Caco-2 (cell line): ENCODE data around the gene ATG7. TPM values are rescaled to one million over a fixed set of nuclear protein-coding genes. Genes with fewer than 3 reads are reported as not detected.

Source experiments
- BruUV-seq: library from RNA; stranded (reverse); fragments of 400-500 nt; replicated peaks from 2 replicates; lab custom pipeline; 2021; lab: Mats Ljungman, UMichigan
- CTCF ChIA-PET: fragments of 300-600 bp; sonication (Branson Sonifier 250); formaldehyde crosslinking; loops from one replicate; lab custom pipeline; 2022; ENCODE audit warnings: antibody characterized with exemption; lab: Charles Lee
- POLR2A ChIA-PET: fragments of 300-600 bp; sonication (Branson Sonifier 250); formaldehyde crosslinking; loops from one replicate; lab custom pipeline; 2022; ENCODE audit warnings: antibody characterized with exemption; lab: Charles Lee
- DNase-seq, 2 experiments: peaks; one replicate each; pipeline versions ENCODE4 v3.0.0 to v3.0.0-alpha.2; 2020 to 2022
- H3K27me3 ChIP-seq: replicated peaks from 2 replicates; pipeline ENCODE4 v1.6.0; 2011; ENCODE audit warnings: low read length; ENCODE audit not compliant: control insufficient read depth, insufficient read depth
- H3K36me3 ChIP-seq: 2 replicates; pipeline ENCODE4 v1.5.1; 2011; ENCODE audit warnings: low read length; ENCODE audit not compliant: control insufficient read depth, insufficient read depth
- H3K4me1 ChIP-seq: fragments of 250-450 bp; sonication (Bioruptor Pico); 2 replicates; pipeline ENCODE4 v1.5.1; 2020; ENCODE audit warnings: mild to moderate bottlenecking
- H3K4me3 ChIP-seq: 2 replicates; pipeline ENCODE4 v1.5.1; 2011; ENCODE audit warnings: low read depth, mild to moderate bottlenecking, control low read depth, low read length
- H3K9me3 ChIP-seq: fragments of 250-450 bp; sonication (Bioruptor Pico); 2 replicates; pipeline ENCODE4 v1.5.1; 2020; ENCODE audit warnings: mild to moderate bottlenecking, moderate library complexity
- H3K27ac Mint-ChIP-seq: one replicate; pipeline ENCODE4 v1.8.0; 2022; ENCODE audit warnings: mixed read lengths; ENCODE audit not compliant: unreplicated experiment
- H3K27me3 Mint-ChIP-seq: one replicate; pipeline ENCODE4 v1.8.0; 2022; ENCODE audit warnings: mixed read lengths; ENCODE audit not compliant: insufficient read depth, unreplicated experiment
- H3K36me3 Mint-ChIP-seq: one replicate; pipeline ENCODE4 v1.8.0; 2022; ENCODE audit warnings: mild to moderate bottlenecking, mixed read lengths; ENCODE audit not compliant: insufficient read depth, unreplicated experiment
- H3K4me1 Mint-ChIP-seq: one replicate; pipeline ENCODE4 v1.8.0; 2022; ENCODE audit warnings: low read depth, mixed read lengths; ENCODE audit not compliant: unreplicated experiment
- H3K4me3 Mint-ChIP-seq: one replicate; pipeline ENCODE4 v1.8.0; 2022; ENCODE audit warnings: mild to moderate bottlenecking, moderate library complexity, mixed read lengths; ENCODE audit not compliant: unreplicated experiment
- H3K9me3 Mint-ChIP-seq: one replicate; pipeline ENCODE4 v1.8.0; 2022; ENCODE audit warnings: mixed read lengths; ENCODE audit not compliant: unreplicated experiment
- intact Hi-C: fragments of 100-400 bp; cut with micrococcal nuclease; formaldehyde crosslinking; loops from one replicate; pipeline ENCODE4 v1.10.0; 2022; ENCODE audit not compliant: unreplicated experiment
- total RNA-seq: library from RNA; stranded (reverse); gene quantifications from 2 replicates; pipeline ENCODE4 v1.2.3, GENCODE V29; 2022
- TF ChIP-seq, protein P1 (sequence below), 2 experiments: fragments of 200-600 bp in 1 of 2; IDR thresholded peaks; 1 replicate in 1 of 2; 2 replicates in 1 of 2; pipeline versions ENCODE4 v1.5.1 to v1.8.0; 2011 to 2022; ENCODE audit warnings: antibody characterized with exemption in 1 of 2, control low read depth in 1 of 2, inconsistent platforms in 1 of 2, low read depth in 1 of 2, low read length in 1 of 2, mild to moderate bottlenecking in 1 of 2, moderate library complexity in 1 of 2; ENCODE audit not compliant: insufficient read depth in 1 of 2, severe bottlenecking in 1 of 2, unreplicated experiment in 1 of 2

Gene ATG7
- total RNA-seq, 1 experiment from 2014 or later = 24.4 TPM

DNA sequence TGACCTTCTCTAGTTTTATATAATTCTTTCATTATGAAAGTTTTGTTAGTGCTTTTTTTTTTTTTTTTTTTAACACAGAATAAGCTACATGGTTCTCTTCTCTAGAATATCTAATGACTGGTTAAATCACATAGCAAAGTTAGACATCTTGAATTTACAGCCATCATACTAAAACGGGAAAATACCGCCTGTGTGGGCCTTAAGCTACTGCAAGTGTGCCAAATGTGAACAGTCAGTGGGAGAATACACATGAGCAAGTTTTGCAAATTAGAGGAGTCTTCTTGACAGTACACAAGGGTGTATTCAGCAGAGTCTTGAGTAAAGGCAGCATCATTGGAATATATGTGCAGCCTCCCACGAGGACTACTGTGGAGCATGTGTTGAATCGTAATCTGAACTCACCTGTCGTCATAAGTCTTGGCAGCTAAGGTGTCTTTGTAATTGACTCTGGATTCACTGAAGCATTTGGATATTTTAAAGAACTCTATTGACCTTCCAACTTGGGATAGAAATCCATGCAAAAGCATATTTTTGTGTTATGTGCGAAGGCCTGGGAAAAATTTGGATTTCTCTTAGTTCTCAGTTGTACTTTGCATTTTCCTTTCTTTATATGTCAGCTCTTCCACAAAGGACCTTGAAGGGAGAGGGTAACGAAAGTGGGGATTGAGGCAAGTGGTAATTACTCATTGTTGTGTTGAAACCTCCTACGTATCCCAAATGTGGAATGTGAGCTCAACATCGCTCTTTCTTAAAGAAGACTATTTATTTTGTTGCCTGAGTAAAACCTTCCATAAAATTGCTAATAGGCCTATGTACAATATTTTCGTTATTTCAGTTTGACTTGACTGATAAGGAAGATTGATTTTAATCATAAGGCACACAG is 117.4 kb downstream of the ATG7 start:
- Histone ChIP-seq H3K9me3 (no peaks in the 10 kb centered on the region), H3K27me3 (no peaks in the 10 kb centered on the region), H3K36me3 (no peaks in the 10 kb centered on the region), H3K4me1 (no peaks in the 10 kb centered on the region), H3K4me3 (no peak overlapping the region)
- TF ChIP-seq, protein P1, sequence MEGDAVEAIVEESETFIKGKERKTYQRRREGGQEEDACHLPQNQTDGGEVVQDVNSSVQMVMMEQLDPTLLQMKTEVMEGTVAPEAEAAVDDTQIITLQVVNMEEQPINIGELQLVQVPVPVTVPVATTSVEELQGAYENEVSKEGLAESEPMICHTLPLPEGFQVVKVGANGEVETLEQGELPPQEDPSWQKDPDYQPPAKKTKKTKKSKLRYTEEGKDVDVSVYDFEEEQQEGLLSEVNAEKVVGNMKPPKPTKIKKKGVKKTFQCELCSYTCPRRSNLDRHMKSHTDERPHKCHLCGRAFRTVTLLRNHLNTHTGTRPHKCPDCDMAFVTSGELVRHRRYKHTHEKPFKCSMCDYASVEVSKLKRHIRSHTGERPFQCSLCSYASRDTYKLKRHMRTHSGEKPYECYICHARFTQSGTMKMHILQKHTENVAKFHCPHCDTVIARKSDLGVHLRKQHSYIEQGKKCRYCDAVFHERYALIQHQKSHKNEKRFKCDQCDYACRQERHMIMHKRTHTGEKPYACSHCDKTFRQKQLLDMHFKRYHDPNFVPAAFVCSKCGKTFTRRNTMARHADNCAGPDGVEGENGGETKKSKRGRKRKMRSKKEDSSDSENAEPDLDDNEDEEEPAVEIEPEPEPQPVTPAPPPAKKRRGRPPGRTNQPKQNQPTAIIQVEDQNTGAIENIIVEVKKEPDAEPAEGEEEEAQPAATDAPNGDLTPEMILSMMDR (IDR thresholded peaks at IDR 0.05; ENCODE audit: insufficient read depth in 1 of 2, low read depth in 1 of 2, low read length in 1 of 2, severe bottlenecking in 1 of 2, unreplicated experiment in 1 of 2) = no peak
- intact Hi-C loops = loop anchor here (10.0 kb wide), 1 partner anchor 145 kb away; no protein-coding TSS in a partner anchor
- BruUV-seq = no TSS peak
- Mint-ChIP-seq H3K4me1 (peaks cover 13% of the 10 kb centered on the region), H3K27ac (no peak overlapping the region), H3K4me3 (no peak overlapping the region), H3K9me3 (no peaks in the 10 kb centered on the region), H3K27me3 (no peaks in the 10 kb centered on the region), H3K36me3 (no peaks in the 10 kb centered on the region)
- CTCF ChIA-PET = interaction anchor here (0.9 kb wide), 1 partner anchor 273 kb away, joined by 15 read pairs; no protein-coding TSS in a partner anchor
- no peak for DNase-seq
- POLR2A ChIA-PET = no interaction called here

DNA sequence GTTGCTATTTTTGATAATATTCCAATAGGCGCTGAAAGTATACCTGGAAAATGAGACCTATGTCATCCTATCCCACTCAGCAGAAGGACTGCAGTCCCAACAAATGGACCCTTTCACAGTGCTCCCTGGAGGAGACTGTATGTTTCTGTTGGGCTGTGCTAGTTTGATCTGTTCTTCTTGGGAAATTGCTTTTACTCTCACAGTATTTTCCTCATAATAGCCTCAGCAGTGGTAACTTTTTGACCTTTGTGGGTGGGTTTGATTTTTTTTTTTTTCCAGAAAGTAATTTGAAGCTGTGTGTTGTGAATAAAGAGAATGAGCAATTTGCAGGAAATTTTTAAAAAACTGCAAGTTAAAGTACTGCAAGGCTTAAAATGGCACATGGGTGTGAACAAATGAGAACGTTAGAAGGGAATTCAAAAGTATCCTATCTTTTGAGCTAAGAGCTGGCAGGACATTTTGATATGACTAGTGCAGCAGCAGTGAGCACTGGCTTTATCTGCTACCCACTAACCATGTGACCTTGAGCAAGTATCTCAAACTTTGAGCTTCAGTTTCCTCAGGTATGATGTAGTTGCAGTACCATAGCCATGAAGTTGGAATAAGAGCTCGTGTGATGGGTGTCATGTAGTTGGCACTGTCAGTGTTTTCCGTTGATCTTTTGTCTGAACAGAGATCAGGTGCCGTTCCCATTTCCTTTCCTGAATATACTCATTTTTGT is 118.4 kb downstream of the ATG7 start:
- no TSS peak for BruUV-seq
- H3K9me3 Mint-ChIP-seq = no peaks in the 10 kb centered on the region
- peaks cover 13% of the 10 kb centered on the region for H3K4me1 Mint-ChIP-seq
- H3K27me3 Mint-ChIP-seq = no peaks in the 10 kb centered on the region
- H3K27ac Mint-ChIP-seq = no peak overlapping the region
- Histone ChIP-seq H3K36me3 (no peaks in the 10 kb centered on the region), H3K4me1 (no peaks in the 10 kb centered on the region), H3K9me3 (no peaks in the 10 kb centered on the region), H3K4me3 (no peak overlapping the region), H3K27me3 (no peaks in the 10 kb centered on the region)
- no peak for DNase-seq
- no peak overlapping the region for H3K4me3 Mint-ChIP-seq
- ChIA-PET POLR2A (no interaction called here), CTCF (no interaction called here)
- intact Hi-C loops = no loop called here
- TF ChIP-seq, protein P1 (IDR thresholded peaks at IDR 0.05; ENCODE audit: insufficient read depth in 1 of 2, low read depth in 1 of 2, low read length in 1 of 2, severe bottlenecking in 1 of 2, unreplicated experiment in 1 of 2) = no peak
- H3K36me3 Mint-ChIP-seq = no peaks in the 10 kb centered on the region

DNA sequence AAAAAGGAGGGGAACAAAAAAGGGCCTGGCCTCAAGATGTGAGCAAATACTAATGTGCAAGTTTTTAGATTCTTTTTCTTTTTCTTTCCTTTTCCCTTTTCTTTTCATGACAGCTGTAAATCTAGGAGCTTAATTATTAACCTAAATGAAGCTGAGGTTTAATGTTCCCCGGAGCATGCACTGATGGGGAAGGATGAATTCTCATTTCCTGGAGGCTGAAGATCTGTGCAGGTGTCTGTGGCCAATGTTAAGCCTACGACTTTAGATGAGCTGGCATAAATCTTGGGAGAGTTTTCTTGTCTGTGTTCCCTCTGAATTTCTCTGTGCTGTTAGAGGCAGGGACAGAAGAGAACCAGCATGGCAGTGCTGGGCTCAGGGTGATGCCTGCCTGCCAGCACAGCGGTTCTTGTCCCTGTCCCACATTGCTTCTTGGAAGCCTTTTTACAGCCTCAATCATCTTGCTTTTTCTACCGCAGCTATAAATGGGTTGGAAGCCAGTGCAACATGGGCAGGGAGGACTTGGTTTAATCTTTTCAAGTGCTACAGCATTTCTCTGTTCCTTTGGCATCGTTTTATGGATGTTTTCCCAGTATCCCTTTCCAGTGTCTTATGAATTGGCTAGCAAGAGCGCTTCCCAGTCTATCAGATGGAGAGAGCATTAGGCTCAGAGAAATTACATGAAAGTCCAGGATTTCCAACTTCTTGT is 119.1 kb downstream of the ATG7 start:
- H3K36me3 Mint-ChIP-seq = no peaks in the 10 kb centered on the region
- ChIA-PET CTCF (interaction anchor here (0.9 kb wide), 1 partner anchor 408 kb away, joined by 5 read pairs; no protein-coding TSS in a partner anchor), POLR2A (no interaction called here)
- no peak overlapping the region for H3K4me3 Mint-ChIP-seq
- intact Hi-C loops = no loop called here
- H3K9me3 Mint-ChIP-seq = no peaks in the 10 kb centered on the region
- H3K36me3 ChIP-seq = no peaks in the 10 kb centered on the region
- H3K27ac Mint-ChIP-seq = no peak overlapping the region
- H3K4me1 ChIP-seq = no peaks in the 10 kb centered on the region
- TF ChIP-seq, protein P1 (IDR thresholded peaks at IDR 0.05; ENCODE audit: insufficient read depth in 1 of 2, low read depth in 1 of 2, low read length in 1 of 2, severe bottlenecking in 1 of 2, unreplicated experiment in 1 of 2) = no peak
- peaks cover 13% of the 10 kb centered on the region for H3K4me1 Mint-ChIP-seq
- BruUV-seq = no TSS peak
- no peaks in the 10 kb centered on the region for H3K27me3 Mint-ChIP-seq
- no peaks in the 10 kb centered on the region for H3K9me3 ChIP-seq
- H3K27me3 ChIP-seq = no peaks in the 10 kb centered on the region
- no peak for DNase-seq
- no peak overlapping the region for H3K4me3 ChIP-seq
